Breast epithelium (tissue), 3 donors: ENCODE data around the gene F2.

ENCODE experiments used
- POLR2A ChIP-seq: fragments of 450-650 bp; IDR thresholded peaks from one replicate; pipeline ENCODE4 v1.6.1; 2016; ENCODE audit warnings: antibody characterized with exemption, mild to moderate bottlenecking, moderate library complexity
- POLR2AphosphoS5 ChIP-seq, 3 donors: sonication (generic); formaldehyde crosslinking; IDR thresholded peaks; one replicate each; pipeline ENCODE4 v1.6.1; 2017; ENCODE audit warnings: antibody characterized with exemption in 3 of 3
- TF ChIP-seq, protein P1 (sequence below), 3 donors: fragments of 450-650 bp; IDR thresholded peaks; one replicate each; pipeline ENCODE4 v1.5.1; 2016 to 2017; ENCODE audit warnings: antibody characterized with exemption in 3 of 3, mild to moderate bottlenecking in 3 of 3, moderate library complexity in 3 of 3

DNA sequence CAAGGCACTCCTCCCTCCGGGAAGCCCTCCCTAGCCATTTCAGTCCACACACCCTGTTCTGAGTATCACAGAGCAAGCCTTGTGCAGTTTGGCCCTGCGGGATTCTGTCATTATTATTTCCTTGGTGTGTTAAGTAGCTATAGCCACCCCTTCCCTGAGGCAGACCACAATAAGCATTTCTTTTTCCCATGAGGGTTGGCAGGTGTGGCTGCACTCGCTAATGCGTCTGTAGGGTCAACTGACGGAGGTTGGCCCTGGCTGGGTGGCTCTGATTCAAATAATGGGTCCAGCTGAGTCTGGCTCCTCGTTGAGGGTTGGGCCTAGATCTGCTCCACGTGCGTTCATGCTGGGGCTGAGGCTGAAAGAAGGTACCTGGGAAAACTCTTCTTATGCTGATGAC is 5.1 kb downstream of the F2 start:
- TF ChIP-seq, protein P1, sequence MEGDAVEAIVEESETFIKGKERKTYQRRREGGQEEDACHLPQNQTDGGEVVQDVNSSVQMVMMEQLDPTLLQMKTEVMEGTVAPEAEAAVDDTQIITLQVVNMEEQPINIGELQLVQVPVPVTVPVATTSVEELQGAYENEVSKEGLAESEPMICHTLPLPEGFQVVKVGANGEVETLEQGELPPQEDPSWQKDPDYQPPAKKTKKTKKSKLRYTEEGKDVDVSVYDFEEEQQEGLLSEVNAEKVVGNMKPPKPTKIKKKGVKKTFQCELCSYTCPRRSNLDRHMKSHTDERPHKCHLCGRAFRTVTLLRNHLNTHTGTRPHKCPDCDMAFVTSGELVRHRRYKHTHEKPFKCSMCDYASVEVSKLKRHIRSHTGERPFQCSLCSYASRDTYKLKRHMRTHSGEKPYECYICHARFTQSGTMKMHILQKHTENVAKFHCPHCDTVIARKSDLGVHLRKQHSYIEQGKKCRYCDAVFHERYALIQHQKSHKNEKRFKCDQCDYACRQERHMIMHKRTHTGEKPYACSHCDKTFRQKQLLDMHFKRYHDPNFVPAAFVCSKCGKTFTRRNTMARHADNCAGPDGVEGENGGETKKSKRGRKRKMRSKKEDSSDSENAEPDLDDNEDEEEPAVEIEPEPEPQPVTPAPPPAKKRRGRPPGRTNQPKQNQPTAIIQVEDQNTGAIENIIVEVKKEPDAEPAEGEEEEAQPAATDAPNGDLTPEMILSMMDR (IDR thresholded peaks at IDR 0.05), result no peak
- TF ChIP-seq POLR2A (no peak), POLR2AphosphoS5 (IDR thresholded peaks at IDR 0.05) (no peak)
